Smooth muscle cell of the brain vasculature (primary cell): ENCODE results near the gene AKR7A3.
"Not testable (repeated sequence)": the region's sequence is repeated elsewhere in the genome, so short reads cannot be mapped to it uniquely, and the experiment has no call there.

ENCODE experiments used
- DNase-seq: peaks from one replicate; pipeline ENCODE4 v3.0.0-alpha.2; 2012; ENCODE audit warnings: low read depth, low spot score

AKR7A3 gene

DNA sequence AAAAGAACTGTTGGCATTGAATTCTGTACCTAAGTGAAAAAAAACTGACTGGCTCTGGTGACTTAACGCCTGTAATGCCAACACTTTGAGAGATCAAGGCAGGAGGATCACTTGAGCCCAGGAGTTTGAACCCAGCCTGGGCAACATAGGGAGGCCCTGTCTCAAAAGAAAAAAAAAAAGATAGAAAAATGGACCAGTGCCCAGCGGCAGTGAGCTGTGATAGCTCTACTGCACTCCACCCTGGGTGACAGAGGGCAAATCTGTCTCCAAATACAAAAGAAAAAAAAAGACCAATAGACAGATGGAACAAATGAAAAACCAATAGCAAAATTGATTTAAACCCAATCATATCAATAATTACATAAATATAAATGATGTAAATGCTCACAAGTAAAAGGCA lies 674 bp upstream of the AKR7A3 start:
- DNase-seq = no peak

DNA sequence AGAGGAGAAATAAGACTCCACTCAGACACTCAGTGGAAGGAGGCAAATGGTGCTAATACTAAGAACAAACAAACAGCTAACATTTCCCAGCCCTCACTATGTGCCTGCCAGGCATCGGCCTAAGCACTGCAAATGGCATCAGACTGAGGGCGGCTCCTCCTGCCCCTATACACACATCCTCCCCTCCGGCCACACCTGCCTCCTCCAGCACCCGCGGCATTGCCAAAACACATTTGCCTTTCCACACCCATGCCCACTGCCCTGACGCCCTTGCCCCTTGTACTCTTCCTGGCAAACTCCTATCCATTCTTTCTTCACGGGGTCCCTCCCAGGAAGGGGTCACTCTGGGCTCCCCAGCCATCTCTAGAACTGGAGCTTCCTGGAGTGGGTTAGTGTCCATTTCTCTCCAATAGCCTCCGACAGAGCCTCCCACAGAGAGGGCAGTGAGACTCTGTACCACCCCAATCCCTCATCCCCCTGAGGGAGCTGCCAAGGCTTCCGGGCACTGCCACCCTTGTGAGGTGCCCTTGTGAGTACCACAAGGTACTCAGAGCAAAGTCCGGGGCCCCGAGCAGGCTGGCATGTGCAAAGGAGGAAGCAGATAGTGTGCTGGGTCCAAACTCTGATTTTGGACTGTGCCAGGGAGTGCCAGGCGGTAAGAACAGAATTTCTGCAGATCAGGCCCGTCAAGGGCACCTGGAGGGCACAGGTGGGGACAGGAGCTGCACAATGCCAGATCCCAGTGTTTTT lies 959 bp downstream of the AKR7A3 start:
- no peak for DNase-seq

DNA sequence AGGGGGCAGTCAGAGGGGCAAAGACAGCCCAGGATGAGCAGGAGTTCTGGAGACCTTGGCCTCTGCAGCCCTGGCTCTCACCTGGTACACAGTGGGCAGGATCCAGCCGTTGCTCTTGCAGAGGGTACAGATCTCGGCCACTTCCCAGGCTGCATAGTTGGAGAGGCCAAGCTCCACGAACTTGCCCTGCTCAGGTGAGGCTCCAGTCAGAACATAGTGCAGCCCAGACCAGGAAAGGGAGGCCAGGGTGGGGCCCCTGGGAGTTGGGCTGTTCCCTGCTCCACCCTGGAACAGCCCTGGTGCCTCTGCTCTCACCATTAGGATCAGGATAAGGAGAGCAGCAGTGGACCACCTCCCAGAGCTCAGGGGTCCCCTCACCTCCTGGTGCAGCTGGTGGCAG lies 2.8 kb downstream of the AKR7A3 start:
- not testable (repeated sequence) for DNase-seq

DNA sequence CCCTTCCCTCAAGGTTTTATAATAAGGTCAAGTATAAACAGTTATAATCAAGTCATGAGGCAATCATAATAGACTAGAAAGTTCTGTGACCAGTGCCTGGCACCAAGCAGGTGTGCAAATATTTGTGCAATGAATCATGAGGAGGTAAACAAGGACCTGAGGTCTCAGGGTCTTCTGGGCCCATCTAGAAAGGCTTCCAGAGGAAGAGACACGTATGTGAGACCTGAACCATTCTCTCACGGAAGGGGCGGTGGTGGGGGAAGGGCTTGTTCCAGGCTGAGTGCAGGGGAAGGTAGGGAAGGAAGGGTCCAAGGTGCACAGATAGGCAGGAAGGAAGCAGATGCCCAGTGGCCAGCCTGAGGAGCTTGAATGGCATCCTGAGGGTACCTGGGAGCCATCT lies 3.2 kb downstream of the AKR7A3 start:
- not testable (repeated sequence) for DNase-seq

DNA sequence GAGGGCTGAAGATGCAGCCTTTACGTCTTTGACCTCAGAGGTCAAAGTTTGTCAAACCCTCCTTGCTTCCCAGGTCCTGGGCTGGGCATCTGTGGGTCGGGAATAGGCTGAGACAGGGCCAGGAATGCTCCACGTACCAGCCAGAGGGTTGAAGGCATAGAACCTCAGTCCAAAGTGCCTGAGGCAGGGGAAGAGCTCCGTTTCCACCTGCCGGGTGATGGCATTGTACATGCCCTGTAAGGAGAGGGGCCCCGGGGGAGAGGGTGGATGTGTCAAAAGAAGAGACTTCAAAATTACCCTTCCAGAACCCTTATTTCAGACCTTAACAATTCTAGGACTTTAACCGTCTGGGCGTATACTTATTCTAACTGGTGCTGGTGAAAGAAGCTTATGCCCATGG lies 3.7 kb downstream of the AKR7A3 start:
- no peak for DNase-seq

DNA sequence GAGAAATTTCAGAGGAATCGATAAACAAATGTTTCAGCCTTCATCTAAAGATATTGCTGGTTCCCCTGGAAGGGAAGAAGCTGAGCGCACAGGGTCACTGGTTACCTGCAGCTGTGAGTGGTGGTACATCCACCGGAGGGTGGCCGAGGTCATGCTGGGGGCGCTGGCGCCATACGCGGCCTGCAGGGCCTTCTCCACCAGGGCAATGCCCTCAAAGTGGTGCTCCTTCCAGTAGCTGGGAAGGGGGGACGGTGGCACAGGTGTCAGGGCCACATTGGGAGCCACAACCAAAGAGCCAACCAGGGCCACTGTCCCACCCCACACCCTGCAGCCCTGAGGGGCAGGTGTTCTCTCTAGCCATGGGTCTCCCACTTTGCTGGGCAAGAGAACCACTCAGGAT lies 4.7 kb downstream of the AKR7A3 start:
- DNase-seq = no peak

DNA sequence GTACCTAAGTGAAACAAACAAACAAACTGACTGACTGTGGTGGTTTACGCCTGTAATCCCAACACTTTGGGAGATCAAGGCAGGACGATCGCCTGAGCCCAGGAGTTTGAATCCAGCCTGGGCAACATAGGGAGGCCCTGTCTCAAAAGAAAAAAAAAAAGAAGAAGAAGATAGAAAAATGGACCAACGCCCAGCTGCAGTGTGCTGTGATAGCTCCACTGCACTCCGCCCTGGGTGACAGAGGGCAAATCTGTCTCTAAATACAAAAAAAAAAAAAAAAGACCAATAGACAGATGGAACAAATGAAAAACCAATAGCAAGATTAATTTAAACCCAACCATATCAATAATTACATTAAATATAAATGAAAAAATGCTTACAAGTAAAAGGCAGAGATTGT lies 13.9 kb downstream of the AKR7A3 start:
- no peak for DNase-seq

DNA sequence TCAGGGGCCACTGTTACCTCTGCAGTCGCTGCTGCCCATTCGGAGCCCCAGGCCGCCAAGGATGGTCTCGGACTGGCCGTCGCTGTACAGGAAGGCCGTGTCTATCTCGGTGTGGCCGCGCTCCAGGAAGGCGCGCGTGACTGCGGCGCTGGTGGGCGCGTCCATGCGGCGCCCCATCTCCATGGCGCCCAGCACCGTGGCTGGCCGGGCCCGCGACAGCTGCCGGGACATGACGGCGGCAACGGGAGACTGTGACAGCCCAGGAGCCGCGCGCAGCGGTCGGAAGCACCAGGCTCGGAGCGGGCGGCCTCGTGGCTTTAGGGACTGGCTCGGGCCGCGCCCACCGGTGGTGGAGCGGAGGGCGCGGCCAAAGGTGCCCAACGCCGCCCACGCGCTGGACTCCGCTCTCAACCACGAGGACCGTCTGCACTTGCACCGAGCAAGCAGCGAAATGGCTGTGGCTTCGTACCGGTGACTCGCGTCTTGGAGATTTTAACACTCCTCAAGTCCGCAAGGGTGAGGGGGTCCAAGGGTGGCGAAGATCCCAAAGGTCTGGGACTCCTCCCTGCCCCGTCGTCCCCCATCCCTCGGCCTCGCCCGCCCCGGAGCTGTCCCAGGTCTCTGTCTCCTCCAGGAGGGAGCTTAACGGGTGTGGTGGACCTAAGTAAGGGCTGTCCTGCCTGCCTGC lies 14.6 kb downstream of the AKR7A3 start:
- DNase-seq = not testable (repeated sequence)

DNA sequence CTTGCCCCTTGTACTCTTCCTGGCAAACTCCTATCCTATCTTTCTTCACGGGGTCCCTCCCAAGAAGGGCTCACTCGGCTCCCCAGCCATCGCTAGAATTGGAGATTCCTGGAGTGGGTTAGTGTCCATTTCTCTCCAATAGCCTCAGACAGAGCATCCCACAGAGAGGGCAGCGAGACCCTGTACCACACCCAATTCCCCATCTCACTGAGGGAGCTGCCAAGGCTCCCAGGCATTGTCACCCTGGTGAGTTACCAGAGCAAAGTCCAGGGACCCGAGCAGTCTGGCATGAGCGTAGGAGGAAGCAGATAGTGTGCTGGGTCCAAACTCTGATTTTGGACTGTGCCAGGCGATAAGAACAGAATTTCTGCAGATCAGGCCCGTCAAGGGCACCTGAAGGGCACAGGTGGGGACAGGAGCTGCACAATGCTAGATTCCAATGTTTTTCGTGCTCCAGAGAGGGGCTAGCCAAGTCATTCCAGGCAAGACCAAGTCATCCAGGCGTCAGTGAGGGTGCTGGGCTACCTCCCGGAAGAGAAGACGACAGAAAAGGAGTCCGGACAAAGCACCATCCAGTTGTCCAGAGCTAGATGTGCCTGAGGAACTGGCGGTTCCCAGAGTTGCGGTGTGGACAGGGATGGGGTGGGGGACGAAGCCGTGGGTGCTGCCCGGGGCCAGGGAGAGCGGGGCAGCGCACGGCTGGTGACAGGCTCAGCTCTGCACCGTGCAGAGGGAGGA lies 15.3 kb downstream of the AKR7A3 start:
- DNase-seq = no peak

DNA sequence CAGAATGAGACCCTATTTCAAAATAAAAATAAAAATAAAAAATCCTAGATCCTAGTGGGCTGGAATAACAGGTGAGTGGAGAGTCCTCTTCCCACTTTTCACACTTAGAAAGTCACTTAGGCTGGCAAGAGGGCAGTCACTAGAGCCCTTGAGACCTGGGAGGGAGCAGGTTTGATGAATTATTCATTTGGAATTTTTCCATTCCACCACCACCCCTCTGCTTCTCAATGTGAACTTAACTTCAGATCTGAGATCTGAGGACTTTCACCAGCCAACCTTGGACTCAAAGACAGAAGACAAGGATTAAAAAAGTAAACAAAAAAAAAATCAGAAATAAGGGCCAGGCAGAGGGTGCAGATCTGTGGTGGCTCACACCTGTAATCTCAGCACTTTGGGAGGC lies 16.5 kb downstream of the AKR7A3 start:
- no peak for DNase-seq

DNA sequence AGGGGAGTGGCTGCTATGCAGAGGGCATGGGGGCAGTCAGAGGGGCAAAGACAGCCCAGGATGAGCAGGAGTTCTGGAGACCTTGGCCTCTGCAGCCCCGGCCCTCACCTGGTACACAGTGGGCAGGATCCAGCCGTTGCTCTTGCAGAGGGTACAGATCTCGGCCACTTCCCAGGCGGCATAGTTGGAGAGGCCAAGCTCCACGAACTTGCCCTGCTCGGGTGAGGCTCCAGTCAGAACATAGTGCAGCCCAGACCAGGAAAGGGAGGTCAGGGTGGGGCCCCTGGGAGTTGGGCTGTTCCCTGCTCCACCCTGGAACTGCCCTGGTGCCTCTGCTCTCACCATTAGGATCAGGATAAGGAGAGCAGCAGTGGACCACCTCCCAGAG lies 18.2 kb downstream of the AKR7A3 start:
- not testable (repeated sequence) for DNase-seq

DNA sequence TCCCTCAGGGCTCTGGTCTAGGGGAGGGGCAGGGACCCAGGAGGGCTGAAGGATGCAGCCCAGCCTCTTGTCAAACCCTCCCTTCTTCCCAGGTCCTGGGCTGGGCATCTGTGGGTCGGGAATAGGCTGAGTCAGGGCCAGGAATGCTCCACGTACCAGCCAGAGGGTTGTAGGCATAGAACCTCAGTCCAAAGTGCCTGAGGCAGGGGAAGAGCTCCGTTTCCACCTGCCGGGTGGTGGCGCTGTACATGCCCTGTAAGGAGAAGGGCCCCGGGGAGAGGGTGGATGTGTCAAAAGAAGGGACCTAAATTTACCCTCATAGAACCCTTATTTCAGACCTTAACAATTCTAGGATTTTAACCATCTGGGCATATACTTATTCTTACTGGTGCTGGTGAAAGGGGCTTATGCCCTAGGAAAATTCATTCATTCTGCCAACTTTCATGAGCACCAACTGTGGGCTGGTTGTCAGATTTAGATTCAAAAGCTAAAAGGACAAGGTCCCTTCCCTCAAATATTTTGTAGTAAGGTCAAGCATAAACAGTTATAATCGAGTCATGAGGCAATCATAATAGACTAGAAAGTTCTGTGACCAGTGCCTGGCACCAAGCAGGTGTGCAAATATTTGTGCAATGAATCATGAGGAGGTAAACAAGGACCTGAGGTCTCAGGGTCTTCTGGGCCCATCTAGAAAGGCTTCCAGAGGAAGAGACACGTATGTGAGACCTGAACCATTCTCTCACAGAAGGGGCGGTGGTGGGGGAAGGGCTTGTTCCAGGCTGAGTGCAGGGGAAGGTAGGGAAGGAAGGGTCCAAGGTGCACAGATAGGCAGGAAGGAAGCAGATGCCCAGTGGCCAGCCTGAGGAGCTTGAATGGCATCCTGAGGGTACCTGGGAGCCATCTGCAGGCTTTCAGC lies 18.9 kb downstream of the AKR7A3 start:
- DNase-seq = not testable (repeated sequence)

DNA sequence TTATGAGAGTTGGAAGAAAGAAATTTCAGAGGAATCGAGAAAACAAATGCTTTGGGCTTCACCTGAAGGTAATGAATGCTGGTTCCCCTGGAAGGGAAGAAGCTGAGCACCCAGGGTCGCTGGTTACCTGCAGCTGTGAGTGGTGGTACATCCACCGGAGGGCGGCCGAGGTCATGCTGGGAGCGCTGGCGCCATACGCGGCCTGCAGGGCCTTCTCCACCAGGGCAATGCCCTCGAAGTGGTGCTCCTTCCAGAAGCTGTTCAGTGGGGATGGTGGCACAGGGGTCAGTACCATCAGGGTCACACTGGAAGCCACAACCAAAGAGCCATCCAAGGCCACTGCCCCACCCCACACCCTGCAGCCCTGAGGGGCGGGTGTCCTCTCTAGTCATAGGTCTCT lies 20.1 kb downstream of the AKR7A3 start:
- DNase-seq = no peak

DNA sequence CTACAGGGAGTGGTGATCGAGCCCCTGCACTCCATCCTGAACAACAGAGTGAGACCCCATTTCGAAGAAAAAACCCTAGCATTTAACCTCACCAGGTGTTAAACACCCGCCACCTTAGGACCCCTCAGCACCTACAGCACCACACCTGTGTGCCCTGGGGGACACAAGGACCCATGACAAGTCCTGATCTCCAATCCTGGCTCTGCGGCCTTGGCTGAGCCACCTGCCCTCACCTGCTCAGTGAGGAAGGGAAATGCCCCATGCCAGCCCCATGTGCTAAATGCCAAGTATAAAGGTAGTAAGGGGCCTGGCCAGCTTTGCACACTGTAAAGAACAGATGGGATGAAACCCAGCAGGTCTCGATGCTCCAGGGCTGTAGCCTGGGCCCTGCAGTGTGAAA lies 25.8 kb downstream of the AKR7A3 start:
- no peak for DNase-seq

DNA sequence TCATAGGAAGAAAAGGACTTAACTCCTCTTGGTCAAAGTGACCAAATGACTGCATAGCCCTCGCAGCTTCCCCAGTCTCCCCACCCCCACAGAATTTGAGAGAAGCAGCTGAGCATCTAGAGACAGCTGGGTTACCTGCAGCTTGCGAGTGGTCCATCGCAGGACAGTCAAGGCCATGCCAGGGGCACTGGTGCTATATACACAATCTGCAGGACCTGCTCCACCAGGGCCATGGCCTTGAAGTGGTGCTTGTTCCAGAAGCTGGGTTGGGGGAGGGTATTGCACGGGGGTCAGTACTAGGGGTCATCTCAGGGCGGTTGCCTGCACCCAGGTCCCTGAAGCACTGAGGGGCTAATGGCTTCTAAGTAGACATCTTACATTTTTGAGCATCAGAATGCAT lies 26.5 kb downstream of the AKR7A3 start:
- DNase-seq = no peak

DNA sequence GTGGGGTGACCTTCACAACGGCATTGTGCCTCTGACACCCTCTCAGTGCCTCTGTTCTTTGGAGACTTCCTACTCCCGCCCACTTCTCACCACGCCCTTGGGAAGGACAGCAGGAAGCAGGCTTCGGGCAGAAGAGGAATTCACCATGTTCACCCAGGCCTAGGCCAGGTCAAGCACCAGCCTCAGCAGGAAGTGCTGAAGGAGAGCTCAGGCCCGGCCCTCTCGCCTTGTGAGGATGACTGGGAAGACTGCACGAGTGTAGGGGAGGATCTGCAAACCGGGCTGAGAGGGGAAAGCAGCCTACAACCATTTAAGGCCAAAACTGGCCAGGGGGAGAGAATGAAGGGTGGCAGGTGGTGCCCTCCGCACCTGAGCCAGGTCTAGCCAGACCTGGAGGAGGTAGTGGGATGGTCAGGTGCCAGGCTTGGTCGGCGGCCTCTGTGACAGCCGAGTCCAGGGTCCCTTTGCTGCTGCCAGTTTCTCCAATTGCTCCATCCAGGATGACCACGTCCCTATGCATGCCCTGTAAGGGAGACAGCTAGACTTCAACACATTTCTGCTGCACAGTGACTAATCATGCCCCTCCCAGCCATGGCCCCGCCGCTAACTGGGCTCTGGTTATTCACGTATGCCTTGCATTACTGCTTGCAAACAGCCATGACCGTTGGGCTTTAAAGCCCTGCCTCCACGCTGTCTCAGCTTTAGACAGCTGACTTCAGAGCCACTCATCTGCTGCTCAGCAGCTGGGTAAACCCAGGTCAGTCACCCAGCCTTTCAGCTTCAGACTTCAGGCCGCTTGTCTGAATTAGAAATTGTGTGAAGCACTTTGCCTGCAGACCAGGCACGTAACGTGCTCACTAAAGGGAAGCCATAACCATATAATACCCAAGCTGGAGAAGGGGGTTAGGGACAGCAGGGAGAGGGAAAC lies 28.1 kb downstream of the AKR7A3 start:
- no peak for DNase-seq

DNA sequence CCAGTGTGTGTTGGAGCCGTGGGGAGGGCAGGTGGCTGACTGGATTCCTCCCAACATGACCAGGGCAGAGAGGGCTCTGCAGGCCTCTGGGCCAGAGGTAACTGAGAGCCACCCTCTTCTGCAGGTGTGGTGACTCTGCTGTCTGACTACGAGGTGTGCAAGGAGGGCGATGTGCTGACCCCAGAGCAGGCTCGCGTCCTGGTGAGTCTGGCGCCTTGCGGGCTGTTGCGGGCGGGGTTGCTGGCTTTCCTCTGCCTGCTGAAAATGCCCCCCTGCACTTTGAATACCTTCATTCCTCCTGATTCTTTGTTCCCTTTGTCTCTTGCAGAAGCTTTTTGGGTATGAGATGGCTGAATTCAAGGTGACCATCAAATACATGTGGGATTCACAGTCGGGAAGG lies 30.2 kb downstream of the AKR7A3 start:
- no peak for DNase-seq

DNA sequence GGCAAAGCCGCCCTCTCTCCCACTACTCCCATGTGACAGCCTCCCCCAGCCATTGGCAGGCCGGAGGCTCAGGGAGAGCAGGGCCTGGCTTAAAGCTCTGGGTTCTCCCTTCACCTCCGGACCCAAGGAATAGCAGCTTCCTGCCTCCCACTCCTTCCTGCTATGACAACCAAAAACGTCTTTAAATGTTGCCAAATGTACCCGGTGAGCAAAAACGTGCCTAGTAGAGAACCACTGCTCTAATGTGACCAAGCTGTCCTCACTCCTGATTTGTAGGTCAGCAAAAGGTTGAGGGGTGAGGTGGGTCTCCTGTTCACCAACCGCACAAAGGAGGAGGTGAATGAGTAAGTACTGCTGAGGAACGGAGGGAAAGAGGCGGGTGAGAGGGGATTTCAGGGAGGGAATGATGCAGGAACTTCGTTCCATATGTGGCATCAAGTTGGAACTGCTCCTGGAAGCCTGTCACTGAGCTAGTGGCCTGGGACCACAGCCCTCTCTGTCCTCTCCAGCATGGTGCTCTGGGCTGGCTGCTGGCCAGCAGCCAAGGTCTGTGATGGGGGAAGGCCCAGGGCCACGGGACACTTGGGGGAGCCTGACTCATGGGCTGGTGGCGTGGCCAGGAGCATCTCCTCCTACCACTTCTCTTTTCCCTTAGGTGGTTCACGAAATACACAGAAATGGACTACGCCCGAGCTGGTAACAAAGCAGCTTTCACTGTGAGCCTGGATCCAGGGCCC lies 31.2 kb downstream of the AKR7A3 start:
- no peak for DNase-seq

DNA sequence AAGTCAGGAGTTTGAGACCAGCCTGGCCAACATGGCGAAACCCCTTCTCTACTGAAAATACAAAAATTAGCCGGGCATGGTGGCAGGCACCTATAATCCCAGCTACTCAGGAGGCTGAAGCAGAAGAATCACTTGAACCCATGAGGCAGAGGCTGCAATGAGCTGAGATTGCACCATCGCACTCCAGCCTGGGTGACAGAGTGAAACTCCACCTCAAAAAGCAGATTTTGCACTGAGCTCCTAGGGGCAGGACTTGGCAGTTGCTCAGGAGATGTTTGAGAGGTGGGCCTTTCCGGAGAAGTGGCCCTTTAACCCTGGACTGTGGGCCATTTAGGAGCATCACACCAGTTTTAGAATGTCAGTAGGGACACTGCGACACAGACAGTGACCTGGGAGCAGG lies 32.3 kb downstream of the AKR7A3 start:
- not testable (repeated sequence) for DNase-seq

DNA sequence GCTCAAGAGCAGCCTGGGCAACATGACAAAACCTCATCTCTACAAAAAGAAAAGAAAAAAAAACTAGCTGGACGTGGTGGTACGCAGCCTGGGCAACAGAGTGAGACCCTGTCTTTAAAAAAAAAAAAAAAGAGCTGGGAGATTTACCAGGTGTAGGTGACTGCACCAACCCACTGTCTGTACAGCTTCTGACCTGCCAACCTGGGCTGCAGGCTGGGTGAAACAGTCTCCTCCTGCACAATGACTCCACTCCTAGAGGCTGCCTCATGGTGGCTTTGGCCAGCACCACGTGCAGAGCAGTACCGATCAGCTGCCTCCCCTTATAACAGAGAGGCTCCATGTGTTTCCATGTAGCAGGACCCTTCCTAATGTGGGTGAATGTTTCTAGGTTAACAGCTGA lies 33.3 kb downstream of the AKR7A3 start:
- no peak for DNase-seq
